Hypothalamus (tissue), 51 donors: ENCODE measurements around the gene PXMP2.
"Not testable (repeated sequence)": the region's sequence is repeated elsewhere in the genome, so short reads cannot be mapped to it uniquely, and the experiment has no call there.

Experiments used
- DNase-seq, 51 donors: peaks; one replicate each; lab custom pipeline; 2025; lab: John Stamatoyannopoulos, UW

Gene PXMP2

GRCh38 chr12:132741620-132742019 is 54.2 kb downstream of the PXMP2 start:
- DNase-seq: no peak

GRCh38 chr12:132743831-132744230 is 56.4 kb downstream of the PXMP2 start:
- no peak for DNase-seq

- no peak for DNase-seq
Observed at GRCh38 chr12:132746613-132747012, 59.2 kb downstream of the PXMP2 start.

- no peak for DNase-seq
Observed at GRCh38 chr12:132747395-132747794, 60.0 kb downstream of the PXMP2 start.

- DNase-seq: no peak
Observed at GRCh38 chr12:132747896-132748295, 60.5 kb downstream of the PXMP2 start.

- DNase-seq: no peak
Observed at GRCh38 chr12:132748319-132748718, 60.9 kb downstream of the PXMP2 start.

- not testable (repeated sequence) for DNase-seq
Observed at GRCh38 chr12:132753670-132754069, 66.3 kb downstream of the PXMP2 start.

GRCh38 chr12:132754160-132754932 is 67.0 kb downstream of the PXMP2 start:
- DNase-seq: no peak
